Endothelial cell of umbilical vein (primary cell): ENCODE results near the gene SRGAP2.
"Not testable (repeated sequence)": the region's sequence is repeated elsewhere in the genome, so short reads cannot be mapped to it uniquely, and the experiment has no call there.

Source experiments
- EZH2 ChIP-seq: IDR thresholded peaks from 2 replicates; pipeline ENCODE4 v1.6.1; 2012; ENCODE audit warnings: borderline replicate concordance, low read depth, mild to moderate bottlenecking, moderate library complexity, low read length, inconsistent platforms; ENCODE audit not compliant: severe bottlenecking
- JUN ChIP-seq: IDR thresholded peaks from 2 replicates; pipeline ENCODE4 v1.6.1; 2011; ENCODE audit warnings: borderline replicate concordance, low read depth; ENCODE audit not compliant: insufficient read length, insufficient read depth
- POLR2A ChIP-seq: IDR thresholded peaks from 2 replicates; pipeline ENCODE4 v1.6.1; 2012; ENCODE audit warnings: low read depth, mild to moderate bottlenecking, control low read depth, low read length
- POLR2AphosphoS5 ChIP-seq: IDR thresholded peaks from 2 replicates; pipeline ENCODE4 v1.6.1; 2012; ENCODE audit warnings: low read depth, mild to moderate bottlenecking, control low read depth, low read length, moderate library complexity; ENCODE audit not compliant: insufficient read depth
- TF ChIP-seq, protein P1 (sequence below), 2 donors: IDR thresholded peaks; 1 replicate in 1 of 2; 2 replicates in 1 of 2; pipeline ENCODE4 v1.5.1; 2011; ENCODE audit warnings: low read length in 2 of 2, mild to moderate bottlenecking in 2 of 2, moderate library complexity in 2 of 2, control low read depth in 1 of 2, inconsistent platforms in 1 of 2, low read depth in 1 of 2; ENCODE audit not compliant: insufficient read depth in 1 of 2; ENCODE audit errors: extremely low read depth in 1 of 2

GRCh38 chr1:206243335-206243734, 40.0 kb downstream of the SRGAP2 start:
- TF ChIP-seq, protein P1, sequence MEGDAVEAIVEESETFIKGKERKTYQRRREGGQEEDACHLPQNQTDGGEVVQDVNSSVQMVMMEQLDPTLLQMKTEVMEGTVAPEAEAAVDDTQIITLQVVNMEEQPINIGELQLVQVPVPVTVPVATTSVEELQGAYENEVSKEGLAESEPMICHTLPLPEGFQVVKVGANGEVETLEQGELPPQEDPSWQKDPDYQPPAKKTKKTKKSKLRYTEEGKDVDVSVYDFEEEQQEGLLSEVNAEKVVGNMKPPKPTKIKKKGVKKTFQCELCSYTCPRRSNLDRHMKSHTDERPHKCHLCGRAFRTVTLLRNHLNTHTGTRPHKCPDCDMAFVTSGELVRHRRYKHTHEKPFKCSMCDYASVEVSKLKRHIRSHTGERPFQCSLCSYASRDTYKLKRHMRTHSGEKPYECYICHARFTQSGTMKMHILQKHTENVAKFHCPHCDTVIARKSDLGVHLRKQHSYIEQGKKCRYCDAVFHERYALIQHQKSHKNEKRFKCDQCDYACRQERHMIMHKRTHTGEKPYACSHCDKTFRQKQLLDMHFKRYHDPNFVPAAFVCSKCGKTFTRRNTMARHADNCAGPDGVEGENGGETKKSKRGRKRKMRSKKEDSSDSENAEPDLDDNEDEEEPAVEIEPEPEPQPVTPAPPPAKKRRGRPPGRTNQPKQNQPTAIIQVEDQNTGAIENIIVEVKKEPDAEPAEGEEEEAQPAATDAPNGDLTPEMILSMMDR (IDR thresholded peaks at IDR 0.05; ENCODE audit: extremely low read depth in 1 of 2, insufficient read depth in 1 of 2, low read depth in 1 of 2, low read length in 2 of 2) = not testable (repeated sequence)
- not testable (repeated sequence) for TF ChIP-seq POLR2A, EZH2, POLR2AphosphoS5, JUN
